LoVo (cell line): ENCODE results near the gene ZNF148.
A peak's percentile ranks its signal among the peaks of the same experiment; 100 is the strongest.

Experiments used
- DNase-seq: peaks from one replicate; pipeline ENCODE4 v3.0.0-alpha.2; 2016; ENCODE audit warnings: low spot score

The ZNF148 gene

GRCh38 chr3:125332504-125332903, 42.6 kb downstream of the ZNF148 start:
- no peak for DNase-seq

GRCh38 chr3:125331243-125331642, 43.9 kb downstream of the ZNF148 start:
- DNase-seq: peak; percentile 18

GRCh38 chr3:125326957-125327356, 48.2 kb downstream of the ZNF148 start:
- DNase-seq: no peak

GRCh38 chr3:125325746-125326145, 49.4 kb downstream of the ZNF148 start:
- no peak for DNase-seq

GRCh38 chr3:125324341-125324740, 50.8 kb downstream of the ZNF148 start:
- DNase-seq: no peak

- DNase-seq: no peak
Measured at GRCh38 chr3:125322917-125323316, 52.2 kb downstream of the ZNF148 start.

GRCh38 chr3:125322166-125322565, 53.0 kb downstream of the ZNF148 start:
- no peak for DNase-seq

GRCh38 chr3:125319765-125320164, 55.4 kb downstream of the ZNF148 start:
- DNase-seq: no peak

- DNase-seq: no peak
Measured at GRCh38 chr3:125318871-125319270, 56.3 kb downstream of the ZNF148 start.

GRCh38 chr3:125318167-125318865, 56.8 kb downstream of the ZNF148 start:
- no peak for DNase-seq

GRCh38 chr3:125317761-125318160, 57.4 kb downstream of the ZNF148 start:
- DNase-seq: no peak

GRCh38 chr3:125316949-125317348, 58.2 kb downstream of the ZNF148 start:
- no peak for DNase-seq

GRCh38 chr3:125316246-125316645, 58.9 kb downstream of the ZNF148 start:
- DNase-seq: no peak

GRCh38 chr3:125313060-125313635, 62.0 kb downstream of the ZNF148 start:
- no peak for DNase-seq

GRCh38 chr3:125310623-125311081, 64.5 kb downstream of the ZNF148 start:
- peak; percentile 63 for DNase-seq

- DNase-seq: no peak
Measured at GRCh38 chr3:125309476-125309875, 65.6 kb downstream of the ZNF148 start.

GRCh38 chr3:125306620-125307019, 68.5 kb downstream of the ZNF148 start:
- no peak for DNase-seq

GRCh38 chr3:125302932-125303331, 72.2 kb downstream of the ZNF148 start:
- no peak for DNase-seq

- DNase-seq: no peak
Measured at GRCh38 chr3:125300416-125300815, 74.7 kb downstream of the ZNF148 start.

- DNase-seq: no peak
Measured at GRCh38 chr3:125294411-125294810, 80.7 kb downstream of the ZNF148 start.

GRCh38 chr3:125292015-125292414, 83.1 kb downstream of the ZNF148 start:
- no peak for DNase-seq

GRCh38 chr3:125289429-125289981, 85.6 kb downstream of the ZNF148 start:
- DNase-seq: no peak

- DNase-seq: no peak
Measured at GRCh38 chr3:125287248-125287647, 87.9 kb downstream of the ZNF148 start.

- no peak for DNase-seq
Measured at GRCh38 chr3:125281381-125281780, 93.7 kb downstream of the ZNF148 start.
